SK-MEL-5 (cell line): ENCODE results near the gene LONRF2. TPM values are rescaled to one million over a fixed set of nuclear protein-coding genes. Genes with fewer than 3 reads are reported as not detected.

Experiments
- DNase-seq: peaks from one replicate; pipeline ENCODE4 v3.0.0-alpha.2; 2016; ENCODE audit warnings: low read depth, low spot score
- in situ Hi-C: cut with HindIII; loops from 2 replicates; pipeline ENCODE4 v1.10.0; 2016; ENCODE audit warnings: low sequenced_read_pairs, high pct_unique_total_duplicates, low pct_unique_long_range_greater_than_20kb
- total RNA-seq: library from RNA; depleted of rRNA; stranded (reverse); fragments of >200 nt; shearing (Covaris generic); gene quantifications from 2 replicates; pipeline ENCODE4 v1.2.3, GENCODE V29; 2014

Gene LONRF2
- total RNA-seq, 1 experiment from 2014 or later, result 12.3 TPM

DNA sequence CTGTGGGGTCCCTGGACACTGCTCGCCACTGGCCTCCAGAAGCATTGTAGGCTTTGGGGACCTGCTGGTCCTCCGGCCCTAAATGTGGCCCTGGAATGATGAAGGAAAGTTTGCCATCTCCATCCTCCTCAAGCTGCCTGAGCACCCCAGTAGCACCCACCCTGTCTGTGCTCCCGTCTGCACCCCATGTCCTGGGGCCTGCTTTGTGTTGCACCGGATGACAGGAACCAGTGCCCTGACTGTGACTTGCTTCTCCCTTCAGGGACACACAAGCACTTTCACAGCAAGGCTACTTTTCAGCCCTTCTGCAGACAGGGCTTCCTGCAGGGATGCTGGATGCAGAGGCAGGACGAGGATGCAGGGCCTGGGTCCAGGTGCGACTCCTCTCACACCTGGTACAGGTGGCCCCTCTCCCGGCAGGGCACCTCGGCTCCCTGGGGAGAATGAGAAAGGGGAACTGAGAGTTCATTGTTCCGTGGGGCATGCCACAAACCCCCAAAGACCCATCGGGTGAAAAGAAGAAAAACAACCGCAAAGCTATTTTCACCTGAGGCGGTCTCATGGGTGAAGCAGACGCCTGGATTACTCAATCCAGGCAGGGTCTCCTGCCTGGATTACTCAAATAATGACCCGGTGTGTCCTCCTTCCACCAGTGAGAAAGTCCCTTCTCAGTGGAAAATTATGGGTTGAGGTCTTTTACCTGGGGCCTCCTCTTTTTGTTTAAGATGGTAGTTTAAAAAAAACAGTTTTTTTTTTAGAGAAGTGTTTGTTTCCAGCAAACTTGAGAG lies 74.9 kb downstream of the LONRF2 start:
- in situ Hi-C loops, result no loop called here
- no peak for DNase-seq

GRCh38 chr2:100246163-100247145 lies 75.8 kb downstream of the LONRF2 start:
- in situ Hi-C loops, result no loop called here
- DNase-seq, result peak; percentile 74

DNA sequence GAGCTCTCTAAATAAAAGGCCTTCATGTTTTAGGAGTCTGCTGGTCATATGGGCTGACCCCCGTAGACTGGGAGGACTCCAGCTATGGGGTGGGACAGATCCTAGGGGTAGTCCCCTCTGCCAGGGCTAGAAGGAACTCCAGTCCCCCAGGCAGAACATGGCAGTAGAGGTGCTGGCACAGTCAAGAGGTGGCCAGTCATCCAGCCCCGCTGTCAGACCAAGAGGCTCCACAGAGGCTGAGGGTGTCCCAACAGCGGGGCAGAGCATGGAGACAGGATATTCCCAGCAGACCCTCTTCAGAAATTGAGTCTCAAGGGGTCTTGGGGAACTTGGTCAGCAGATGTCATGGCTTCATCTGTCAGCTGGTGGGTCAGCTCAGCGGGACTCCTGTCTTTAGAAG lies 76.6 kb downstream of the LONRF2 start:
- DNase-seq, result no peak
- in situ Hi-C loops, result no loop called here

DNA sequence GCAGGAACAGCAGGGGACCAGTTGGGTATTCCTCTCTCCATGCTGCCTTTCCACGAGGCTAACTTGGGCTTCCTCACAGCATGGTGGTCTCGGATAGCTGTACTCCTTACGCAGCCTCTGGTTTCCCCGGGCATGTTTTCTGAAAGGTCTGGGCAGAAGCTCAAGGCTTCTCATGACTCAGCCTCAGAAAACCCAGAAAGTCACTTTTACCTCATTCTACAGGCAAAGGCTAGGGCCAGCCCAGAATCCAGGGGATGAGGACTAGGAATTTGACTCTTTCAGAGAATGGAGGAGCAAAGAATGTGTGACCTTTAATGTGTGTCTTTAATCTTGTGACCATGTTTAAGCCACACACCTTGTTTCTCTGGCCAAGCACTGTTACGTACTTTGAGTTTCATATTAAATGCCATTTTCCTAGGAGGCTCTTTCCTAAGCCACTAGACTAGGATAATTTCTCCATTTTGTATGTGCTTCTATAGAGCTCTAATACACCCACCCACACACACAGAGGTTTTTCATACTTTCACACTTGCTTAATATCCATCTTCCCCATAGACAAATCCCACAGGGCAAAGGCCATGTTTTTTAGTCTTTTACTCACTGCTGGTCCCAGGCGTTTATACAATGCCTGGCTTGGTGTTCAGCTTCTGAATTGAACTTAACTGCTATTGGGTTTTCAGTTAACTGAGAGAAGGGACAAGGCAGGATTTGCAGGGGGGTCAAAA lies 77.3 kb downstream of the LONRF2 start:
- no peak for DNase-seq
- in situ Hi-C loops, result no loop called here

GRCh38 chr2:100243631-100244030 lies 78.7 kb downstream of the LONRF2 start:
- in situ Hi-C loops, result no loop called here
- DNase-seq, result no peak

- in situ Hi-C loops, result no loop called here
Measured at GRCh38 chr2:100242891-100243619, 79.2 kb downstream of the LONRF2 start.

GRCh38 chr2:100242476-100242875 lies 79.8 kb downstream of the LONRF2 start:
- no peak for DNase-seq
- in situ Hi-C loops, result no loop called here

More at GRCh38 chr2:100242891-100243619, 79.2 kb downstream of the LONRF2 start:
- peak; percentile 79 for DNase-seq

DNA sequence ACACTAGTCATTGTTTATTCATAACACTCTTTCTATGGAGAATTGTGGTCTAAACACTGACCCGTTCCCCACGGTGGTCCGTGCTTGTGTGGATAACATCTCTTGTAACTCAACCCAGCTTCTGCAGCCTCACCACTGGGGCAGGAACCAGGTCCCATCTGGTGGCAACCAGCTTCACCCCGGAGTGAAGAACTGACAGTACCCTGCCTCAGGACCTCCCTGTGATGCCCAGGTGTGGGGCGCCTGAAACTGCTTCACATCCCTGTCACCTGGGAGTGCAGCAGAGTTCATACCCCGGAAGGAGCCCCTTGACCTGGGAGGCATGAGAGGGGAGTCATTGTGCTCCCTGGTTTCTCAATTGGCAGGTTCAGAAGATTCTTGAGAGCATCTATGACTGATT lies 81.1 kb downstream of the LONRF2 start:
- DNase-seq, result no peak
- in situ Hi-C loops, result no loop called here

GRCh38 chr2:100240386-100240785 lies 81.9 kb downstream of the LONRF2 start:
- in situ Hi-C loops, result no loop called here
- no peak for DNase-seq

DNA sequence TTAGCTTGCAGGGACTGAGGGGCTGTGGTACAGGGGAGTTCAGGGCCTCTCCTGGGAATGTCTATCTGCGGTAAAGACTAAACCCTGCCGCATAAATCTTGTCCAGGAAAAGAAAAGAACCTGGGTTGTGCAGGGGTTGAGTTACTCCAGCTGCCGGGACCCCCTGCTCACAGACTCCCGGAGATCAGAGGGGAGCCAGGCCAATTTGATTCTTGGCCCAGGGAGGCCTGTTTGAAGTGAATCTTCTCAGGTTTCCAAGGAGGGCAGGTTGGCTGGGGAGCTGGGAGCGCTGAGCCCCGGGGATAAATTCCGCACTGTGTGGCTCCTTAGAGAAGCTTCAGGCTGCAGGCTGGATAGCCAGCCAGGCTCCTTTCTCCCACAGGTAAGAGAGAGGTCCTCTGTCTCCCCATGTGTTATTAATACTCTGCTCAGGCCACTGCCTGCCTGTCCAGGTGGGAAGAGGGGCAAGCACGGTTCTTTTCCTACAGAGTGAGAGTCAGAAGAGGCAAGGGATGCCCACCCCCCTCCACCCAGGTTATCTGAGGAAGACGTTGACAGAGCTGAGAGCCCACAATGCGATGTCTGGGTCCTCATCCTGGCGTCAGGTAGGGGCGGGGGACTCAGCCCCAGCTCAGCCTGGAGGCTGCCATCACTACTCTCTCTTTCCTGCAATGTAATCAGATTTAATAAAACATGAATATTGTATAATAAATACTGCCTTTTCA lies 82.7 kb downstream of the LONRF2 start:
- in situ Hi-C loops, result no loop called here
- no peak for DNase-seq

DNA sequence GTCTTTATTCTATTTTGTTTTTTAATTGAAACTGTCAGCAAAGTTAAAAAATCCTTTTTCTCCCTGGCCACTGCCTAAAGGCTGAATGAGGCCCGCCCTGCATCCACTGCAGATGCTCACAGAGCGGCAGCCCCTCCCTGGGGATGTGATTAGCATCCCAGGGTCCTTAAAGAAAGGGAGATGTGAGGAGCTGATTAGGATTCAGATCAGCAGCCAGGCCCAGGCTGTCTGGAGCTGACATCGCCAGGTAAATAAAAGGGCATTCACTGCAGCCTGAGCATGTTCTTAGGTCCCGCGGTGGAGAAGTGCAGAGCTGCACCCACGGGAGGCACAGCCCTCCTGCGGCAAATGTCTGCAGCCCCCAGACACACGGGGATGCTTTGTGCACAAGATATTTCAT lies 83.8 kb downstream of the LONRF2 start:
- in situ Hi-C loops, result no loop called here
- DNase-seq, result no peak

DNA sequence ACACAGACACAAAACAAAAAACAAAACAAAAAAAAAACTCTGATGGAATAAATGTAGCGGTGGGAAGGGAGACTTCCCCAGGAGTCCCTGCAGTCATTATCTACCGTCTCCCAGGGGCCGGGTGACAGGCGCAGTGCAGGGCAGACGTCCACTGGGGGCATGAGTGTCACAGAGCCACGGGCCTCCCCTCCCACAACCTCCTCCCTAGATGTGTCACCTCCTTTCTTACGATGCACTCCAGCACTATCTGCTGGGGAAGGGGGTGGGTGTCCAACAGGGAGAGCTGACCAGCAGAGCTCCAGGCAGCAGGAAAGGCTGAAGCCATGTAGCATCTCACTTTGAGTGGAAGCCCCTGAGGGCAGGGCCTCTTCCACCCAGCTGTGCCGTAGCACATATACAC lies 84.5 kb downstream of the LONRF2 start:
- in situ Hi-C loops, result no loop called here
- DNase-seq, result no peak

DNA sequence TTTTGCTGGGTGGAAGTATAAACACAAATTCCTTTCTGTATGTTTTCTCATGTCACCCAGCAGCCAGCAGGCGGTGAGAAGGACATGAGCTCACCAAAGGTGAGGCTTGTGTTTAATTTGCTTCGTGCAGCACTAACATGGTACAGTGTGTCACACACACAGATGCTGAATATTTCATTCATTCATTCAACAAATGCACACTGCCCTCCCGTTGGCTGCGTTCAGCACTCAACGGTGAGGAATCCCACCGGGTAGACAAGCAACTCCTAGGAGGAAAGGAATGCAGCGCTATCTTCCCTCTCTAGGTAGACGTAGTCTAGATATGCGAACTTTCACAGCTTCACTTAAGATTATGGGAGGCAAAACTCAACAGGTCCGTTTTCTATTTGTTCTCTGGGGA lies 85.1 kb downstream of the LONRF2 start:
- DNase-seq, result no peak
- in situ Hi-C loops, result no loop called here

DNA sequence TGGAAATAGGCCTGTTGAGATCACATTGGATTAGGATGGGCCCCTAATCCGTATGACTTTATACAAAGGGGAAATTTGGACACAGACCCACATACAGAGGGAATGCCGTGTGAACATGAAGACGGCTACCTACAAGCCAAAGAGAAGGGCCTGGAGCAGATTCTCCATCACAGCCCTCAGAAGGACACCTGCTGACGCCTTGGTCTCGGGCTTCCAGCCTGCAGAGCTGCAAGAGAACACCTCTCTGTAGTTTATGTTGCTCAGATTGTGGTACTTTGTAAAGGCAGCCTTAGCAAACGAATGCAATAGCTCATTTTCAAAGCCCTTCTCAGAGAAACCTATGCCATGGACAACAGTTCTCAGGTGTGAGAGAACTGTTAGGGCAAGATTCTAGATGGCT lies 86.1 kb downstream of the LONRF2 start:
- no peak for DNase-seq
- in situ Hi-C loops, result no loop called here

GRCh38 chr2:100235581-100235980 lies 86.7 kb downstream of the LONRF2 start:
- DNase-seq, result no peak
- in situ Hi-C loops, result no loop called here

GRCh38 chr2:100235098-100235497 lies 87.2 kb downstream of the LONRF2 start:
- in situ Hi-C loops, result no loop called here
- no peak for DNase-seq

DNA sequence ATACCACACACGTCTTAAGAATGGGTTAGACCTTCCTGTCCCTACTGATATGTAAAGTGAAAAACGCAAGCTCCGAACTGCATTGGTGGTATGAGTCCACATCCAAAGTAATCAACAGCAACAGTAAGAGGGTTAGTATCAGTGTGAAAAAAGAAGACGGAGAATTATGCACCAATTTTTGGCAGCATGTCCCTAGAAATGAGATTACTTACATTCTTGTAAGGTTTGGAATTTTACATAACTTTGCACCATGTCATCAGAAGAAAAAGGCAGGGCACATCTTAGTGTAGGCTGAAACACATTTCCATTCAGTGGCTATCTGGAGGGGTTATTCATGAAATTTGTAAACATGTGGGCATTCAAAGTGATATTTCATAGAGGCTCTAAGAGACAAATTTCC lies 88.2 kb downstream of the LONRF2 start:
- DNase-seq, result no peak
- in situ Hi-C loops, result no loop called here
